ENCODE measurements around the gene EIF2S2. TPM values are rescaled to one million over a fixed set of nuclear protein-coding genes. Genes with fewer than 3 reads are reported as not detected.
"Not testable (repeated sequence)": the region's sequence is repeated elsewhere in the genome, so short reads cannot be mapped to it uniquely, and the experiment has no call there.

Gene EIF2S2
- total RNA-seq, 8 experiments from 2014 or later = 62.3 to 148 (median 102) TPM

DNA sequence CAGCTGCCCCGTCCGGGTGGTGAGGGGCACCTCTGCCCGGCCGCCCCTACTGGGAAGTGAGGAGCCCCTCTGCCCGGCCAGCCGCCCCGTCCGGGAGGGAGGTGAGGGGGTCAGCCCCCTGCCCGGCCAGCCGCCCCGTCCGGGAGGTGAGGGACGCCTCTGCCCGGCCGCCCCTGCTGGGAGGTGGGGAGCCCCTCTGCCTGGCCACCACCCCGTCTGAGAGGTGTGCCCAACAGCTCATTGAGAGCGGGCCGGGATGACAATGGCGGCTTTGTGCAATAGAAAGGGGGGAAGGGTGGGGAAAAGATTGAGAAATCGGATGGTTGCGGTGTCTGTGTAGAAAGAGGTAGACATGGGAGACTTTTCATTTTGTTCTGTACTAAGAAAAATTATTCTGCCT is 20.9 kb upstream of the EIF2S2 start:
- H3K4me3 ChIP-seq; in situ Hi-C loops (cut with MboI; ENCODE audit: low pct_unique_long_range_greater_than_20kb in 2 of 9, low sequenced_read_pairs in 9 of 9, unreplicated experiment in 9 of 9); H3K27ac ChIP-seq; ATAC-seq (replicated peaks in 6 of 8); H3K4me1 ChIP-seq (replicated peaks in 1 of 2): not testable (repeated sequence)
- no CpG with 5 or more reads among the region's 21 CpGs for WGBS, 10 experiments

GRCh38 chr20:34132491-34132890 is 20.4 kb upstream of the EIF2S2 start:
- H3K27ac ChIP-seq; ATAC-seq (replicated peaks in 6 of 8); in situ Hi-C loops (cut with MboI; ENCODE audit: low pct_unique_long_range_greater_than_20kb in 2 of 9, low sequenced_read_pairs in 9 of 9, unreplicated experiment in 9 of 9); H3K4me1 ChIP-seq (replicated peaks in 1 of 2); H3K4me3 ChIP-seq: not testable (repeated sequence)
- WGBS, 10 experiments = no CpG with 5 or more reads among the region's 26 CpGs

DNA sequence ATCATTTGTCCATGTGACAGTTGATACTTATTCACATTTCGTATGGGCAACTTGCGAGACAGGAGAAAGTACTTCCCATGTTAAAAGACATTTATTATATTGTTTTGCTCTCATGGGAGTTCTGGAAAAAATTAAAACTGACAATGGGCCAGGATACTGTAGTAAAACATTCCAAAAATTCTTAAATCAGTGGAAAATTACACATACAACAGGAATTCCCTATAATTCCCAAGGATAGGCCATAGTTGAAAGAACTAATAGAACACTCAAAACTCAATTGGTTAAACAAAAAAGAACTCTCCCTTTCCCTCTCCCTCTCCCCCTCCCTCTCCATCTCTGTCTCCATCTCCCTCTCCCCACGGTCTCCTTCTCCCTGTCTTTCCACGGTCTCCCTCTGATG is 19.4 kb upstream of the EIF2S2 start:
- Histone ChIP-seq H3K27ac (no peak overlapping the region), H3K4me3 (no peak overlapping the region), H3K4me1 (replicated peaks in 1 of 2) (peaks cover 0 to 2% of the 10 kb centered on the region in 2 donors)
- WGBS, 10 experiments = 11 to 100% (median 82%) methylated on average over 2 to 4 of the region's 4 CpGs; no CpG with 5 or more reads in 2 of the 10 experiments
- ATAC-seq (replicated peaks in 6 of 8) = no peak
- in situ Hi-C loops (cut with MboI; ENCODE audit: low pct_unique_long_range_greater_than_20kb in 2 of 9, low sequenced_read_pairs in 9 of 9, unreplicated experiment in 9 of 9) = no loop called here

GRCh38 chr20:34129518-34130162 is 17.6 kb upstream of the EIF2S2 start:
- no peak overlapping the region for H3K27ac ChIP-seq
- in situ Hi-C loops (cut with MboI; ENCODE audit: low pct_unique_long_range_greater_than_20kb in 2 of 9, low sequenced_read_pairs in 9 of 9, unreplicated experiment in 9 of 9) = no loop called here
- no peak overlapping the region for H3K4me3 ChIP-seq
- H3K4me1 ChIP-seq (replicated peaks in 1 of 2) = peaks cover 0 to 2% of the 10 kb centered on the region in 2 donors
- 0 to 17% (median 0%) methylated on average over 2 to 9 of the region's 10 CpGs; no CpG with 5 or more reads in 1 of the 10 experiments for WGBS, 10 experiments
- peak; percentile 86 to 97 (median 90) for ATAC-seq (replicated peaks in 6 of 8)

DNA sequence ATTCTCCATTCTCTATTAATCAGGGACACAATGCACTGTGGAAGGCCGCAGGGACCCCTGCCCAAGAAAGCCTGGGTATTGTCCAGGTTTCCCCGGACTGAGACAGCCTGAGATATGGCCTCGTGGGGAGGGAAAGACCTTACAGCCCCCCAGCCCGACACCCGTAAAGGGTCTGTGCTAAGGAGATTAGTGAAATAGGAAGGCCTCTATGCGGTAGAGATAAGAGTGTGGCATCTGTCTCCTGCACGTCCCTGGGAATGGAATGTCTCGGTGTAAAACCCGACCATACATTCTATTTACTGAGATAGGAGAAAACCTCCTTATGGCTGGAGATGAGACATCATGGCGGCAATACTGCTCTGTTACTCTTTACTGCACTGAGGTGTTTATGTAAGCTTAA is 15.7 kb upstream of the EIF2S2 start:
- 18 to 100% (median 83%) methylated on average over 1 to 7 of the region's 10 CpGs; no CpG with 5 or more reads in 1 of the 10 experiments for WGBS, 10 experiments
- Histone ChIP-seq H3K27ac (no peak overlapping the region), H3K4me1 (replicated peaks in 1 of 2) (peaks cover 0 to 2% of the 10 kb centered on the region in 2 donors), H3K4me3 (no peak overlapping the region)
- in situ Hi-C loops (cut with MboI; ENCODE audit: low pct_unique_long_range_greater_than_20kb in 2 of 9, low sequenced_read_pairs in 9 of 9, unreplicated experiment in 9 of 9) = no loop called here
- no peak for ATAC-seq (replicated peaks in 6 of 8)

DNA sequence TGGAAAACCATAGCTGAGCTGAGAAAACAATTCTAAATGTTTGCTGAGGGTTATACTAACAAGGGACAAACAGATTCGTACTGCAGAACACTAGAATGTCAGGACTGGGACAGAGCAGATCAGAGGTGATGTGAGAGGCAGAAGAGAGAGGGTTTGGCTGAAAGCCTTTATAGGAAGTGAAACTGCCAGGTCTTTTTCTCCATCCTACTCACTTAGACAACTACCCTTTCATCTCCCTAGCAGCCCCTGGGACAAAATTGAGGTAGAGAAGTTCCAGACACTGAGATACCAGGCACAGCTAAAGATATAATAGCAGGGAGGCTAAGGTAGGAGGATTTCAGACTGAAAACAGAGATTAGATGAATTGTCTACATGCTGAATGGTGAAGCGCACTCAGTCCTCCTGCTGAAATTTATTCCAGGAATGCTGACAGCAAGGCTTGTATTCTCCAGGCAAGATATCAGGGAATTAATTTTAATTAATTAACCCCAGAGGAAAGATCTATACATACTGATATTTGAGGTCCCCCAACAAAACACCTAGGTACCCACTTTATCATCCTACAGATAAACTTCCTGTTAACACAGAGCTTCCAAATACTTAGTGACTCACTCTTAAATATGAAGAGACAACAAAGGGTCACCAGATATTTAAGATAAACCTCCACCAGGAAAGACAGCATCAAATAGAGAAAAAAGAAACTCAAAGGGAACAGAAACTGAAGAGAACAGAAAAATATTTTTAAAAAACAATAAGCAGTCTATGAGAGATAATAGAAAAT is 12.6 kb upstream of the EIF2S2 start:
- in situ Hi-C loops (cut with MboI; ENCODE audit: low pct_unique_long_range_greater_than_20kb in 2 of 9, low sequenced_read_pairs in 9 of 9, unreplicated experiment in 9 of 9) = no loop called here
- H3K27ac ChIP-seq = no peak overlapping the region
- no peak for ATAC-seq (replicated peaks in 6 of 8)
- H3K4me1 ChIP-seq (replicated peaks in 1 of 2) = peaks cover 0 to 2% of the 10 kb centered on the region in 2 donors
- 14 to 100% (median 63%) methylated on average over 1 to 2 of the region's 2 CpGs; no CpG with 5 or more reads in 2 of the 10 experiments for WGBS, 10 experiments
- H3K4me3 ChIP-seq = no peak overlapping the region

DNA sequence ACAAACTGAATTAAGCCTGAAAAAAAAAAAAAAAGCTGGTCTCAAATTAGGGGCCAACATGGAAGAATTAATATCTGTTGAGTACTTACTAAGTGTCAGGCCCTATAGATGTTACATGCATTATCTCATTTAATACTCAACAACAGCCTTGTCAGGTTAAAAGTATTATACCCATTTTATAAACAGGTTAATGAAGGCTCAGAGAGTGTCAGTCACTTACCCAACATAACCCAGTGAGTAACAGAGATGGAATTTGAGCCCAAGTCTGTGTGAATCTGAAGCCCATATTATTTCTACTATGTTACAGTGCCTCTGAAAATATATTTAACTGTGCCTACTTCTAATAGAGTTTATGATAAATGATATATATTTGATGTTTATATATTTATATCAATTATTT is 11.3 kb upstream of the EIF2S2 start:
- in situ Hi-C loops (cut with MboI; ENCODE audit: low pct_unique_long_range_greater_than_20kb in 2 of 9, low sequenced_read_pairs in 9 of 9, unreplicated experiment in 9 of 9) = no loop called here
- Histone ChIP-seq H3K4me1 (replicated peaks in 1 of 2) (no peaks in the 10 kb centered on the region), H3K4me3 (no peak overlapping the region), H3K27ac (no peak overlapping the region)
- ATAC-seq (replicated peaks in 6 of 8) = no peak

DNA sequence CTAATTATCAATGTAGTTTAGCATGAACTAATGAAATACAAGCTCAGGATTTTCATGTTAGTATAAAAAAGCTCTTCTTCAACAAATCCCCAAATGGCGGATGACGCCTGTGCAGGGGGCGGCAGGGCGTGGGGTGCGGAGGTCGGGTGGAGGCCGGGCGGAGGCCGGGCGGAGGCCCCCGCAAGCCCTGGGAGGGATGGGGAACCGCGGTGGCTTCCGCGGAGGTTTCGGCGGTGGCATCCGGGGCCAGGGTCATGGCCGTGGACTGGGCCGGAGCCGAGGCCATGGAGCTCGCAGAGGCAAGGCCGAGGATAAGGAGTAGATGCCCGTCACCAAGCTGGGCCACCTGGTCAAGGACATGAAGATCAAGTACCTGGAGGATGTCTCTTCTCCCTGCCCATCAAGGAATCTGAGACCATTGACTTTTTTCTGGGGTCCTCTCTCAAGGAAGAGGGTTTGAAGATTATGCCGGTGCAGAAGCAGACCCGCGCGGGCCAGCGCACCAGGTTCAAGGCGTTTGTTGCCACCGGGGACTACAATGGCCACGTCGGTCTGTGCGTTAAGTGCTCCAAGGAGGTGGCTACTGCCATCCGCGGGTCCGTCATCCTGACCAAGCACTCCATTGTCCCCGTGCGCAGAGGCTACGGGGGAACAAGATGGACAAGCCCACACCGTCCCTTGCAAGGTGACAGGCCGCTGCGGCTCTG is 10.4 kb upstream of the EIF2S2 start:
- in situ Hi-C loops (cut with MboI; ENCODE audit: low pct_unique_long_range_greater_than_20kb in 2 of 9, low sequenced_read_pairs in 9 of 9, unreplicated experiment in 9 of 9) = no loop called here
- WGBS, 10 experiments = 93 to 94% (median 94%) methylated on average over 9 to 10 of the region's 43 CpGs; no CpG with 5 or more reads in 7 of the 10 experiments
- no peak overlapping the region for H3K4me3 ChIP-seq
- no peak overlapping the region for H3K27ac ChIP-seq
- ATAC-seq (replicated peaks in 6 of 8) = no peak
- no peaks in the 10 kb centered on the region for H3K4me1 ChIP-seq (replicated peaks in 1 of 2)

GRCh38 chr20:34120213-34120612 is 8.2 kb upstream of the EIF2S2 start:
- no peak overlapping the region for H3K27ac ChIP-seq
- H3K4me1 ChIP-seq (replicated peaks in 1 of 2) = no peaks in the 10 kb centered on the region
- in situ Hi-C loops (cut with MboI; ENCODE audit: low pct_unique_long_range_greater_than_20kb in 2 of 9, low sequenced_read_pairs in 9 of 9, unreplicated experiment in 9 of 9) = no loop called here
- 0 to 100% (median 71%) methylated on average over 1 to 2 of the region's 2 CpGs; no CpG with 5 or more reads in 3 of the 10 experiments for WGBS, 10 experiments
- H3K4me3 ChIP-seq = no peak overlapping the region
- no peak for ATAC-seq (replicated peaks in 6 of 8)

DNA sequence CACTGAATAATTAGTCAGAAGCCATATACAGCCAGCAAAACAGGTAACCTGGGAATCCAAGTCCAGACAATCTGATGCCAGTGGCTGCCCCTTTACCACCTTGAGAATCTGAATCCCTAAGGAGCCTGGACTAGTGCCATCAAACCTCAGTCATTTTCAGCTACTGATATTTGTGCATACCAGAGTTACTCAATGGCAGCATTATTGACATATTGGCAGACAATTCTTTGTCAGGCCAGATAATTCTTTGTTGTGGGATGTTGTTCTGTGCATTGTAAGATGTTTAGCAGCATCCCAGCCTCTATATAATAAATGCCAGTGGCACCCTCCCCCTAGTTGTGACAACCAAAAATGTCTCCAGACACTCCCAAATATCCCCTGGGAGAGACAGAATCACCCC is 3.2 kb upstream of the EIF2S2 start:
- in situ Hi-C loops (cut with MboI; ENCODE audit: low pct_unique_long_range_greater_than_20kb in 2 of 9, low sequenced_read_pairs in 9 of 9, unreplicated experiment in 9 of 9) = no loop called here
- Histone ChIP-seq H3K4me1 (replicated peaks in 1 of 2) (peaks cover 5 to 8% of the 10 kb centered on the region in 2 donors), H3K4me3 (no peak overlapping the region), H3K27ac (no peak overlapping the region)
- ATAC-seq (replicated peaks in 6 of 8) = no peak

GRCh38 chr20:34114809-34115208 is 2.8 kb upstream of the EIF2S2 start:
- peaks cover 7 to 12% of the 10 kb centered on the region in 2 donors for H3K4me1 ChIP-seq (replicated peaks in 1 of 2)
- no peak overlapping the region for H3K27ac ChIP-seq
- no peak overlapping the region for H3K4me3 ChIP-seq
- ATAC-seq (replicated peaks in 6 of 8) = no peak
- in situ Hi-C loops (cut with MboI; ENCODE audit: low pct_unique_long_range_greater_than_20kb in 2 of 9, low sequenced_read_pairs in 9 of 9, unreplicated experiment in 9 of 9) = no loop called here
- 60 to 100% (median 80%) methylated on average over 1 to 4 of the region's 4 CpGs; no CpG with 5 or more reads in 2 of the 10 experiments for WGBS, 10 experiments

DNA sequence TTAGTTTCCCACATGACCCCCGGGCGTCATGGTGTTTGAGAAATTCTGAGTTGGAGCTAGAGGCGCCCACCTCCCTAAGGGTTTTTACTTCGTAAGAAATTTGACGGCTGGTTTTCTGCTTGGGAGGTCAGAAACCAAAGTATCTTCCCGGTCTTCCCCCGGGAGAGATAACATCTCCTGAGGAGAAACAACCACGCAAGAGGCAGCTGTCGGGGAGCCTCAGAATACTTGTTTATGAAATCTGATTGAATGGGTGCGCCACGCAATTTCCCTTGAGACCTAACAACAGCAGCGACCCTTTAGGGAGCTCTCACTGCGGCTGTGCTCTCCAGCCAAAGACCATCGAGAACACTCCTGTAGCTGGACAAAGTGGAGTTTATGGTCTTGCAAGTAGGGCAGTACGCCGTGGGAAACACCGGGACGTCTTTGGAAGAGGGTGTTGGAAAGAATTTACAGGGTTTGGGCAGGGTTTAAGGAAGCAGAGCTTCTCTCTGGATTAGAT is 608 bp upstream of the EIF2S2 start:
- peak; percentile 2 to 16 (median 12) for ATAC-seq (replicated peaks in 6 of 8)
- in situ Hi-C loops (cut with MboI; ENCODE audit: low pct_unique_long_range_greater_than_20kb in 2 of 9, low sequenced_read_pairs in 9 of 9, unreplicated experiment in 9 of 9) = no loop called here
- Histone ChIP-seq H3K4me3 (peak overlapping the region; percentile 70 to 90 (median 82)), H3K4me1 (replicated peaks in 1 of 2) (peaks cover 9 to 13% of the 10 kb centered on the region in 2 donors), H3K27ac (peak overlapping the region; percentile 68 to 79)
- whole genome bisulfite sequencing, 10 experiments = 0 to 21% (median 1%) methylated on average over 1 to 12 of the region's 18 CpGs; no CpG with 5 or more reads in 2 of the 10 experiments
